HG03103 (cell line): ENCODE measurements around the gene EPM2AIP1.
"Not testable (repeated sequence)": the region's sequence is repeated elsewhere in the genome, so short reads cannot be mapped to it uniquely, and the experiment has no call there.

Source experiments
- ATAC-seq: cut with Tn5 transposase; IDR thresholded peaks from one replicate; pipeline ENCODE4 v1.9.1; 2021; ENCODE audit warnings: low read depth; ENCODE audit not compliant: unreplicated experiment

The EPM2AIP1 gene

GRCh38 chr3:36993326-36994283 lies 674 bp upstream of the EPM2AIP1 start, which contains the start of gene MLH1:
Gene MLH1, plus strand, starts transcription at chr3:36993518. Its CDS starts 30 bp downstream, at chr3:36993548.
- ATAC-seq, result peak; percentile 87

- no peak for ATAC-seq
Observed at GRCh38 chr3:36991923-36992805, 767 bp downstream of the EPM2AIP1 start.

- ATAC-seq, result no peak
Observed at GRCh38 chr3:36991147-36991546, 1.8 kb downstream of the EPM2AIP1 start.

DNA sequence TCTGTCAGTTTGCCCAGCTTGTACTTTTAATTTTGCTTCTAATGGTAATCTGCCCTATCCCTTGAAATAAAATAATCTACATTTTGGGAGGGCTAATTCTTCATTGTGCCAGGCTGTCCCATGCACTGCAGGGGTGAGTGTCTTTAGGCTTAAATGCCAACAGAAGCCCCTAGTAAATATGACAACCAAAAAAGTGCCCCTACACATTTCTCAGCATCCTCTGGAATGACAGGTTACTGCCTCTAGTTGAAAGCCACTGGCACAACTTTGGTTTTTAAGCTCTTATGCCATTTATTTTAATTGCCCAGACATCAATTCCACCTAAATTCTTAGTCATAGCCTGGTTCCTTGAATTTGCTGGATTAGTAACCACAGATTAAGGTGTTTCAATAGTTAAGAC lies 3.4 kb downstream of the EPM2AIP1 start:
- ATAC-seq, result no peak

- ATAC-seq, result no peak
Observed at GRCh38 chr3:36989005-36989404, 3.9 kb downstream of the EPM2AIP1 start.

DNA sequence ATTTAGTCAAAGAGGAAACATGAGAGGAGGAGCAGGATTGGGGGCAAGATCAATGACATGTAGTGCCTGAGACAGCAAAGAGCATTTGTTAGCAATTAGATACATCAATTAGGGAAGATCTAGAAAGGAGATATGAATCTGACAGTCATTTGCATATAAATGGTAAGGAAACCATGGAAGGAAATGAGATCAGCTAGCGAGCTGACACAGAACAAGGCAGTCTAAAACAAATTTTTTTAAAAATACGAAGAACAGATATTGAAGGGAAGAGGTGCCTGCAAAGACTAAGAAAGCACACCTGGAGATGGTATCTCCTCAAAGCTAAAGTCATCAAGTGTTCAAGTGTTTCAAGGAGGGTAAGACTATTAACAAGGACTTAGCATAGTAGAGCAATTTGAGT lies 4.6 kb downstream of the EPM2AIP1 start:
- ATAC-seq, result no peak

- ATAC-seq, result no peak
Observed at GRCh38 chr3:36981006-36981405, 11.9 kb downstream of the EPM2AIP1 start.

DNA sequence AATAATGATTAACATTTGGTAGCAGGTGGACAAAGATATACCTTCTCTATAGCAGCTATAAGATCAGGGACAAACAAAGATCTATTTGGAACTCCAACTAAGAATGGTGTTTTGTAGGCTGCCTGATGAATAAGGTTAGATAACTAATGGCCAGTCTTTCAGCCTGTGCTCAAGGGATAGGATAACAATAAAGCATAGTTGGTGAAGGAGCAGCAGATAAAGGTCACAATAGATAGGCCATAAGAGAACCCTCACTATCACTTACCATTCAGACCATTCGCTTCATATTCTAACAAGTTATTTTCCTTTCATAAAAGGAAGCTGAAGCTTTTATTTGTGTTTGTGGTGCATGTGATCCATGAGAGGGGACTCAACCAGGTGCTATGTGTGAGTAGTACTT lies 19.8 kb downstream of the EPM2AIP1 start:
- no peak for ATAC-seq

GRCh38 chr3:36972163-36972562 lies 20.8 kb downstream of the EPM2AIP1 start:
- no peak for ATAC-seq

GRCh38 chr3:36969540-36970432 lies 23.1 kb downstream of the EPM2AIP1 start:
- ATAC-seq, result peak; percentile 100

DNA sequence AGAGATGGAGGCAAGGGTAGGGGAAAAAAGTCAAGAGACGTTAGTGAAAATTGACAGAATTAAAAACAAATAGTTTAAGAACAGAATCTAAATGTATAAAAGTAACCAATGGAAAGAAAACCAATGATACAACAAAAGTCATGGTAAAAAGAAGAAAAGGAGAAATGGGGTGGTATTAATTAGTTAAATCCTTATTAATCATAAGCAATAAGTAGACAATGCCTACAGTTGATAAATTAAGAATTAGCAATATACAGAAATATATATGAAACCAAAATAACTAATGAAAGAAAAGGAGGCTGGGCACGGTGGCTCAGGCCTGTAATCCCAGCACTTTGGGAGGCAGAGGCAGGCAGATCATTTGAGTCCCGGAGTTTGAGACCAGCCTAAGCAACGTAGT lies 23.8 kb downstream of the EPM2AIP1 start:
- ATAC-seq, result no peak

DNA sequence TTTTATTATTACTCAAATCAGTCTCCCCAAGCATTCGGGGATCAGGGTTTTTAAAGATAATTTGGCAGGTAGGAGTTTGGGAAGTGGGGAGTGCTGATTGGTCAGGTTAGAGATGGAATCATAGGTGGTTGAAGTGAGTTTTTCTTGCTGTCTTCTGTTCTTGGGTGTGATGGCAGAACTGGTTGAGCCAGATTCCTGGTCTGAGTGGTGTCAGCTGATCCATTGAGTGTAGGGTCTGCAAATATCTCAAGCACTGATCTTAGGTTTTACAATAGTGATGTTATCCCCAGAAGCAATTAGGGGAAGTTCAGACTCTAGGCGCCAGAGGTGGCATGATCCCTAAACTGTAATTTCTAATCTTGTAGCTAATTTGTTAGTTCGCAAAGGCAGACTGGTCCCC lies 27.5 kb downstream of the EPM2AIP1 start:
- no peak for ATAC-seq

GRCh38 chr3:36964817-36965216 lies 28.1 kb downstream of the EPM2AIP1 start:
- ATAC-seq, result no peak

GRCh38 chr3:36964331-36964730 lies 28.6 kb downstream of the EPM2AIP1 start:
- no peak for ATAC-seq

- not testable (repeated sequence) for ATAC-seq
Observed at GRCh38 chr3:36963008-36963407, 29.9 kb downstream of the EPM2AIP1 start.

GRCh38 chr3:36960502-36960901 lies 32.4 kb downstream of the EPM2AIP1 start:
- no peak for ATAC-seq

GRCh38 chr3:36959821-36960220 lies 33.1 kb downstream of the EPM2AIP1 start:
- no peak for ATAC-seq

GRCh38 chr3:36957862-36958686 lies 34.9 kb downstream of the EPM2AIP1 start:
- ATAC-seq, result no peak

GRCh38 chr3:36957063-36957462 lies 35.9 kb downstream of the EPM2AIP1 start:
- ATAC-seq, result no peak
